Measurements from ENCODE around the gene GRXCR2. TPM values are rescaled to one million over a fixed set of nuclear protein-coding genes. Genes with fewer than 3 reads are reported as not detected.

The GRXCR2 gene
- total and polyA plus RNA-seq, 2 of the 13 experiments (the other 11 are each of a cell fraction or from before 2014, with no cell fraction given): not detected

DNA sequence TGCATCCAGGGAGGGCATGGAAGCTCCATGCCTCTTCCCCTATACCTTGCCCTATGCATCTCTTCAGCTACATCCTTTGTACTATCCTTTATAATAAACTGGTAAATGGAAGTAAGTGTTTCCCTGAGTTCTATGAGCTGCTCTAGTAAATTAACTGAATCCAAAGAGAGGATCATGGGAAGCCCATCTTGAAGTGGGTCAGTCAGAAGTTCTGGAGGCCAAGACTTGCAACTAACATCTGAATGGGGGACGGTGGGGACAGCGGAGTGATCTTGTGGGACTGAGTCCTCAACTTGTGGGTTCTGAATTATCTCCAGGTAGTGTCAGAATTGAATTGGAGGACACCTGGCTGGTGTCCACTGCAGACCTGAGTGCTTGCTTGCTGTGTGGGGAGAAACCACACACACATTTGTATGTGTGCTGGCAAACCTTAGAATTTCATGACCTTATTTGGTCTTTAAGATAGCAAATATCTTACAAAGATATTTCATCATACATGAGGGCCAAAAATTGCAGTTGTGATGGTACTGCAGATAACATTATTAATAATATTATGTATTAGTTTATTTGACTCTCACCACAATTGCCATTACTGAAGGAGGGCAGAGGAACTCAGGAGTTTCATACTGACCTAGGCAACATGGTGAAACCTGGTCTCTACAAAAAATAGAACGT is 32.2 kb downstream of the GRXCR2 start:
- Histone ChIP-seq H3K4me1 (ENCODE audit: insufficient read depth, low read length) (peaks cover 20% of the 10 kb centered on the region), H4K20me1 (ENCODE audit: insufficient read depth, low read length) (no peaks in the 10 kb centered on the region), H3K27ac (ENCODE audit: extremely low read length, insufficient read depth, low read length) (no peak overlapping the region), H3K27me3 (ENCODE audit: control insufficient read depth in 1 of 2, insufficient read depth in 2 of 2, low read length in 2 of 2) (no peaks in the 10 kb centered on the region), H3K4me2 (ENCODE audit: low read depth, low read length) (no peak overlapping the region), H3K9ac (ENCODE audit: insufficient read depth, low read depth, low read length) (no peak overlapping the region), H3K79me2 (ENCODE audit: insufficient read depth, low read length) (no peaks in the 10 kb centered on the region), H3K4me3 (replicated peaks in 1 of 3; ENCODE audit: insufficient read depth in 1 of 3, low read depth in 2 of 3, low read length in 3 of 3) (no peak overlapping the region), H3K36me3 (replicated peaks in 1 of 2; ENCODE audit: control insufficient read depth in 1 of 2, insufficient read depth in 2 of 2, low read length in 2 of 2) (no peaks in the 10 kb centered on the region), H3K9me3 (ENCODE audit: low read length) (no peaks in the 10 kb centered on the region), H2AFZ (ENCODE audit: low read length) (no peak overlapping the region)
- in situ Hi-C loops (cut with HindIII; ENCODE audit: extremely low pct_ligation_motif_present, low pct_unique_long_range_greater_than_20kb): no loop called here
- no peak for DNase-seq (ENCODE audit: low spot score)
- BruUV-seq (replicated peaks): no TSS peak
- TF ChIP-seq ZSCAN25 (CRISPR knock-in tag; IDR thresholded peaks at IDR 0.05): no peak
- no peak for TF ChIP-seq ZNF619 (CRISPR knock-in tag; IDR thresholded peaks at IDR 0.05)
- TF ChIP-seq DR1 (CRISPR knock-in tag; IDR thresholded peaks at IDR 0.05): no peak
- ChIA-PET POLR2A (no interaction called here), CTCF (ENCODE audit: low intra/inter-chr PET ratio, low total read pairs) (no interaction called here)
- FAIRE-seq: no peak
- no peak for ATAC-seq
- intact Hi-C loops (cut with micrococcal nuclease; ENCODE audit: unreplicated experiment): no loop called here
- WGBS (ENCODE audit: low lambda C conversion rate): 50% methylated on average over 2 of the region's 3 CpGs

DNA sequence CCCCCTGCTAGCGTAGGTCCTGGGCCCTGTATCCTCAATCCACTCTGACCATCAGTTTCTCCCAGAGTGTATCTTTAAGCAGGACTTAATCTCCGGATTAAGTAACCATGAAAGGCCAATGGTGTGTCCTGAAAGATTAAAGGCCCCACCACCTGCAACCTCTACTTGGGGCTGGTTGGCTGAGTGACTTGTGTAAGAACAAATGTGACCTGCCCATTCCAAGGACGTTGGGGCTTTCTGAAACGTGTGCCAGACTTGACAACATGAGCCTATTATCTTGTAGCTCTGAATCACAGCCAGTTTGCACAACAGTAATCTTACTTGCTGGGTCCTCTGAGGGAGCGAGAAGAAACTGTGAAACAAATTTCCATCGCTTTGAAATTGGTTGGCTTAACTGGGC is 34.5 kb downstream of the GRXCR2 start:
- no peak overlapping the region for H3K4me3 ChIP-seq (replicated peaks in 1 of 3; ENCODE audit: insufficient read depth in 1 of 3, low read depth in 2 of 3, low read length in 3 of 3)
- DNase-seq (ENCODE audit: low spot score) (peak; percentile 19), FAIRE-seq (no peak), ATAC-seq (no peak)
- peaks cover 36% of the 10 kb centered on the region for H3K4me1 ChIP-seq (ENCODE audit: insufficient read depth, low read length)
- no peaks in the 10 kb centered on the region for H3K9me3 ChIP-seq (ENCODE audit: low read length)
- ChIA-PET POLR2A (no interaction called here), CTCF (ENCODE audit: low intra/inter-chr PET ratio, low total read pairs) (no interaction called here)
- H4K20me1 ChIP-seq (ENCODE audit: insufficient read depth, low read length): no peaks in the 10 kb centered on the region
- H3K27ac ChIP-seq (ENCODE audit: extremely low read length, insufficient read depth, low read length): no peak overlapping the region
- H3K36me3 ChIP-seq (replicated peaks in 1 of 2; ENCODE audit: control insufficient read depth in 1 of 2, insufficient read depth in 2 of 2, low read length in 2 of 2): no peaks in the 10 kb centered on the region
- 29% methylated on average over 6 of the region's 6 CpGs for WGBS (ENCODE audit: low lambda C conversion rate)
- H3K9ac ChIP-seq (ENCODE audit: insufficient read depth, low read depth, low read length): no peak overlapping the region
- no TSS peak for BruUV-seq (replicated peaks)
- H3K79me2 ChIP-seq (ENCODE audit: insufficient read depth, low read length): peaks cover 11% of the 10 kb centered on the region
- H3K4me2 ChIP-seq (ENCODE audit: low read depth, low read length): no peak overlapping the region
- H3K27me3 ChIP-seq (ENCODE audit: control insufficient read depth in 1 of 2, insufficient read depth in 2 of 2, low read length in 2 of 2): no peaks in the 10 kb centered on the region; a peak in 1 of 5 replicates
- TF ChIP-seq, protein P1, sequence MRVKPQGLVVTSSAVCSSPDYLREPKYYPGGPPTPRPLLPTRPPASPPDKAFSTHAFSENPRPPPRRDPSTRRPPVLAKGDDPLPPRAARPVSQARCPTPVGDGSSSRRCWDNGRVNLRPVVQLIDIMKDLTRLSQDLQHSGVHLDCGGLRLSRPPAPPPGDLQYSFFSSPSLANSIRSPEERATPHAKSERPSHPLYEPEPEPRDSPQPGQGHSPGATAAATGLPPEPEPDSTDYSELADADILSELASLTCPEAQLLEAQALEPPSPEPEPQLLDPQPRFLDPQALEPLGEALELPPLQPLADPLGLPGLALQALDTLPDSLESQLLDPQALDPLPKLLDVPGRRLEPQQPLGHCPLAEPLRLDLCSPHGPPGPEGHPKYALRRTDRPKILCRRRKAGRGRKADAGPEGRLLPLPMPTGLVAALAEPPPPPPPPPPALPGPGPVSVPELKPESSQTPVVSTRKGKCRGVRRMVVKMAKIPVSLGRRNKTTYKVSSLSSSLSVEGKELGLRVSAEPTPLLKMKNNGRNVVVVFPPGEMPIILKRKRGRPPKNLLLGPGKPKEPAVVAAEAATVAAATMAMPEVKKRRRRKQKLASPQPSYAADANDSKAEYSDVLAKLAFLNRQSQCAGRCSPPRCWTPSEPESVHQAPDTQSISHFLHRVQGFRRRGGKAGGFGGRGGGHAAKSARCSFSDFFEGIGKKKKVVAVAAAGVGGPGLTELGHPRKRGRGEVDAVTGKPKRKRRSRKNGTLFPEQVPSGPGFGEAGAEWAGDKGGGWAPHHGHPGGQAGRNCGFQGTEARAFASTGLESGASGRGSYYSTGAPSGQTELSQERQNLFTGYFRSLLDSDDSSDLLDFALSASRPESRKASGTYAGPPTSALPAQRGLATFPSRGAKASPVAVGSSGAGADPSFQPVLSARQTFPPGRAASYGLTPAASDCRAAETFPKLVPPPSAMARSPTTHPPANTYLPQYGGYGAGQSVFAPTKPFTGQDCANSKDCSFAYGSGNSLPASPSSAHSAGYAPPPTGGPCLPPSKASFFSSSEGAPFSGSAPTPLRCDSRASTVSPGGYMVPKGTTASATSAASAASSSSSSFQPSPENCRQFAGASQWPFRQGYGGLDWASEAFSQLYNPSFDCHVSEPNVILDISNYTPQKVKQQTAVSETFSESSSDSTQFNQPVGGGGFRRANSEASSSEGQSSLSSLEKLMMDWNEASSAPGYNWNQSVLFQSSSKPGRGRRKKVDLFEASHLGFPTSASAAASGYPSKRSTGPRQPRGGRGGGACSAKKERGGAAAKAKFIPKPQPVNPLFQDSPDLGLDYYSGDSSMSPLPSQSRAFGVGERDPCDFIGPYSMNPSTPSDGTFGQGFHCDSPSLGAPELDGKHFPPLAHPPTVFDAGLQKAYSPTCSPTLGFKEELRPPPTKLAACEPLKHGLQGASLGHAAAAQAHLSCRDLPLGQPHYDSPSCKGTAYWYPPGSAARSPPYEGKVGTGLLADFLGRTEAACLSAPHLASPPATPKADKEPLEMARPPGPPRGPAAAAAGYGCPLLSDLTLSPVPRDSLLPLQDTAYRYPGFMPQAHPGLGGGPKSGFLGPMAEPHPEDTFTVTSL (CRISPR knock-in tag; IDR thresholded peaks at IDR 0.05; ENCODE audit: borderline replicate concordance): no peak
- TF ChIP-seq KAT2B (IDR thresholded peaks at IDR 0.05; ENCODE audit: borderline replicate concordance, low read depth, low read length): no peak
- TF ChIP-seq, protein P2, sequence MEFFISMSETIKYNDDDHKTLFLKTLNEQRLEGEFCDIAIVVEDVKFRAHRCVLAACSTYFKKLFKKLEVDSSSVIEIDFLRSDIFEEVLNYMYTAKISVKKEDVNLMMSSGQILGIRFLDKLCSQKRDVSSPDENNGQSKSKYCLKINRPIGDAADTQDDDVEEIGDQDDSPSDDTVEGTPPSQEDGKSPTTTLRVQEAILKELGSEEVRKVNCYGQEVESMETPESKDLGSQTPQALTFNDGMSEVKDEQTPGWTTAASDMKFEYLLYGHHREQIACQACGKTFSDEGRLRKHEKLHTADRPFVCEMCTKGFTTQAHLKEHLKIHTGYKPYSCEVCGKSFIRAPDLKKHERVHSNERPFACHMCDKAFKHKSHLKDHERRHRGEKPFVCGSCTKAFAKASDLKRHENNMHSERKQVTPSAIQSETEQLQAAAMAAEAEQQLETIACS (CRISPR knock-in tag; IDR thresholded peaks at IDR 0.05): no peak
- no peak for TF ChIP-seq ISX (CRISPR knock-in tag; conservative IDR thresholded peaks at IDR 0.05)
- TF ChIP-seq ZNF749 (CRISPR knock-in tag; IDR thresholded peaks at IDR 0.05; ENCODE audit: borderline replicate concordance): no peak
- no peak overlapping the region for H2AFZ ChIP-seq (ENCODE audit: low read length)
- in situ Hi-C loops (cut with HindIII; ENCODE audit: extremely low pct_ligation_motif_present, low pct_unique_long_range_greater_than_20kb): loop anchor here (10.0 kb wide), 1 partner anchor 217 kb away; no protein-coding TSS in a partner anchor
- intact Hi-C loops (cut with micrococcal nuclease; ENCODE audit: unreplicated experiment): loop anchor here (2.0 to 5.0 kb wide), 2 partner anchors 99 to 211 kb away; partner anchors contain the start of gene SH3RF2
